IMR-90 (cell line): ENCODE data around the gene TMEM101. TPM values are rescaled to one million over a fixed set of nuclear protein-coding genes. Genes with fewer than 3 reads are reported as not detected.

Experiments used
- ATAC-seq: fragments of 200-7000 bp; cut with Tn5 transposase; 2 replicates; pipeline ENCODE4 v1.9.1; 2020; ENCODE audit warnings: low read depth, mild to moderate bottlenecking, moderate library complexity
- BruUV-seq: library from RNA; stranded (reverse); fragments of 400-500 nt; replicated peaks from 2 replicates; lab custom pipeline; 2021; lab: Mats Ljungman, UMichigan
- CTCF ChIA-PET: fragments of 300-600 bp; formaldehyde crosslinking; extraction: SDS; loops from one replicate; lab custom pipeline; 2021; ENCODE audit warnings: antibody characterized with exemption; lab: Yijun Ruan, JAX
- POLR2A ChIA-PET: fragments of 300-600 bp; sonication (Branson Sonifier 250); formaldehyde crosslinking; loops from one replicate; lab custom pipeline; 2022; ENCODE audit warnings: antibody characterized with exemption; ENCODE audit not compliant: unreplicated experiment; lab: Charles Lee
- DNase-seq: peaks from one replicate; pipeline ENCODE4 v3.0.0; 2013
- H2AFZ ChIP-seq: replicated peaks from 2 replicates; pipeline ENCODE3; 2013; ENCODE audit warnings: low read length, mild to moderate bottlenecking; ENCODE audit not compliant: poor library complexity
- H2AK5ac ChIP-seq: 2 replicates; pipeline ENCODE4 v1.6.1; 2013; ENCODE audit warnings: low read depth, low read length, inconsistent platforms
- H2AK9ac ChIP-seq: replicated peaks from 2 replicates; pipeline ENCODE3; 2013; ENCODE audit warnings: mild to moderate bottlenecking, low read depth, low read length, moderate library complexity; ENCODE audit not compliant: poor library complexity
- H2BK120ac ChIP-seq: 2 replicates; pipeline ENCODE4 v1.6.1; 2013; ENCODE audit warnings: low read depth, low read length, inconsistent platforms
- H2BK15ac ChIP-seq: 3 replicates; pipeline ENCODE4 v1.6.1; 2013; ENCODE audit warnings: low read depth, low read length, inconsistent platforms
- H2BK20ac ChIP-seq: 2 replicates; pipeline ENCODE4 v1.6.1; 2013; ENCODE audit warnings: low read depth, mild to moderate bottlenecking, inconsistent platforms, low read length, moderate library complexity
- H2BK5ac ChIP-seq: 2 replicates; pipeline ENCODE4 v1.6.1; 2013; ENCODE audit warnings: mild to moderate bottlenecking, low read depth, low read length, inconsistent platforms; ENCODE audit not compliant: poor library complexity, severe bottlenecking
- H3K14ac ChIP-seq: replicated peaks from 2 replicates; pipeline ENCODE4 v1.6.1; 2013; ENCODE audit warnings: low read depth, low read length, inconsistent platforms
- H3K18ac ChIP-seq: 2 replicates; pipeline ENCODE4 v1.6.1; 2013; ENCODE audit warnings: low read depth, low read length, control low read depth
- H3K23ac ChIP-seq: 2 replicates; pipeline ENCODE4 v1.6.1; 2013; ENCODE audit warnings: low read depth, low read length, inconsistent platforms
- H3K27ac ChIP-seq: 2 replicates; pipeline ENCODE4 v1.5.1; 2013; ENCODE audit warnings: mild to moderate bottlenecking, control low read depth, low read length; ENCODE audit not compliant: insufficient read depth
- H3K27me3 ChIP-seq: 2 replicates; pipeline ENCODE4 v1.6.1; 2013; ENCODE audit warnings: low read length; ENCODE audit not compliant: control insufficient read depth, insufficient read depth
- H3K36me3 ChIP-seq: 2 replicates; pipeline ENCODE4 v1.6.1; 2013; ENCODE audit warnings: low read length, mixed read lengths; ENCODE audit not compliant: control insufficient read depth, insufficient read depth
- H3K4ac ChIP-seq: 2 replicates; pipeline ENCODE4 v1.6.1; 2013; ENCODE audit warnings: low read depth, low read length, inconsistent platforms
- H3K4me1 ChIP-seq: 2 replicates; pipeline ENCODE4 v1.6.1; 2013; ENCODE audit warnings: low read length, mixed read lengths; ENCODE audit not compliant: control insufficient read depth, insufficient read depth
- H3K4me2 ChIP-seq: 2 replicates; pipeline ENCODE4 v1.6.1; 2013; ENCODE audit warnings: low read depth, mild to moderate bottlenecking, control low read depth, low read length, moderate library complexity
- H3K4me3 ChIP-seq: 2 replicates; pipeline ENCODE4 v1.5.1; 2013; ENCODE audit warnings: low read depth, mild to moderate bottlenecking, control low read depth, low read length, moderate library complexity; ENCODE audit not compliant: insufficient read depth
- H3K56ac ChIP-seq: 2 replicates; pipeline ENCODE4 v1.6.1; 2013; ENCODE audit warnings: low read length, inconsistent platforms; ENCODE audit not compliant: insufficient read depth; ENCODE audit errors: extremely low read depth
- H3K79me1 ChIP-seq, 2 experiments: 2 replicates each; pipeline ENCODE4 v1.6.1; 2013; ENCODE audit warnings: low read length in 2 of 2, inconsistent platforms in 1 of 2, low read depth in 1 of 2
- H3K9ac ChIP-seq: 2 replicates; pipeline ENCODE4 v1.6.1; 2013; ENCODE audit warnings: low read depth, low read length, control low read depth
- H3K9me1 ChIP-seq: 2 replicates; pipeline ENCODE4 v1.6.1; 2013; ENCODE audit warnings: low read length, inconsistent platforms; ENCODE audit not compliant: insufficient read depth
- H3K9me3 ChIP-seq: 2 replicates; pipeline ENCODE4 v1.6.1; 2013; ENCODE audit warnings: low read length; ENCODE audit not compliant: control insufficient read depth, insufficient read depth
- H4K20me1 ChIP-seq: 2 replicates; pipeline ENCODE4 v1.6.1; 2013; ENCODE audit warnings: low read length, inconsistent platforms; ENCODE audit not compliant: insufficient read depth
- H4K5ac ChIP-seq: 2 replicates; pipeline ENCODE4 v1.6.1; 2013; ENCODE audit warnings: mild to moderate bottlenecking, low read depth, low read length, control low read depth
- H4K8ac ChIP-seq, 2 experiments: 2 replicates each; pipeline ENCODE4 v1.6.1; 2013; ENCODE audit warnings: low read depth in 2 of 2, low read length in 2 of 2, control low read depth in 1 of 2, inconsistent platforms in 1 of 2
- H4K91ac ChIP-seq: 2 replicates; pipeline ENCODE4 v1.6.1; 2013; ENCODE audit warnings: low read depth, low read length, inconsistent platforms; ENCODE audit not compliant: insufficient read depth
- BHLHE40 ChIP-seq: fragments of 150-350 bp; IDR thresholded peaks from 2 replicates; pipeline ENCODE4 v1.6.1; 2016; ENCODE audit warnings: mild to moderate bottlenecking, low read depth, low read length
- CEBPB ChIP-seq: IDR thresholded peaks from 2 replicates; pipeline ENCODE4 v1.6.1; 2012; ENCODE audit warnings: low read depth, low read length, improper control_type of control experiment
- MXI1 ChIP-seq: IDR thresholded peaks from 2 replicates; pipeline ENCODE4 v1.6.1; 2012; ENCODE audit warnings: low read depth, mild to moderate bottlenecking, low read length, moderate library complexity, borderline replicate concordance
- WGBS, 2 experiments: methylation state at CpG; one replicate each; pipeline versions ENCODE4 v1.1.5 to v1.1.7; 2013; ENCODE audit warnings: missing lambda C conversion rate in 2 of 2; ENCODE audit not compliant: insufficient read length in 1 of 2; ENCODE audit errors: extremely low coverage in 2 of 2; 5-methylcytosine and 5-hydroxymethylcytosine counted together
- dilution Hi-C: fragments of 300-500 bp; cut with HindIII; formaldehyde crosslinking; loops from one replicate; pipeline ENCODE4 v1.14.3; 2018; ENCODE audit warnings: low sequenced_read_pairs; ENCODE audit not compliant: unreplicated experiment
- in situ Hi-C: fragments of 300-500 bp; cut with MboI; formaldehyde crosslinking; loops from 3 replicates; pipeline ENCODE4 v1.14.3; 2019; ENCODE audit warnings: low sequenced_read_pairs, inconsistent platforms, mixed read lengths
- intact Hi-C: fragments of 100-400 bp; cut with micrococcal nuclease; formaldehyde crosslinking; loops from 2 replicates; pipeline ENCODE4 v1.10.0; 2022
- polyA plus RNA-seq, 3 experiments: library from polyadenylated mRNA; depleted of rRNA; stranded (reverse); fragments of >200 nt; gene quantifications; 2 replicates each; pipeline ENCODE4 v1.2.3, GENCODE V29; 2012; ENCODE audit warnings: low replicate concordance in 1 of 3
- total RNA-seq: library from RNA; depleted of rRNA; stranded (reverse); fragments of >200 nt; gene quantifications from 2 replicates; pipeline ENCODE4 v1.2.3, GENCODE V29; 2012

Gene TMEM101
- total and polyA plus RNA-seq, 2 of the 4 experiments (the other 2 are of a cell fraction), result 30.7 to 36.6 TPM

DNA sequence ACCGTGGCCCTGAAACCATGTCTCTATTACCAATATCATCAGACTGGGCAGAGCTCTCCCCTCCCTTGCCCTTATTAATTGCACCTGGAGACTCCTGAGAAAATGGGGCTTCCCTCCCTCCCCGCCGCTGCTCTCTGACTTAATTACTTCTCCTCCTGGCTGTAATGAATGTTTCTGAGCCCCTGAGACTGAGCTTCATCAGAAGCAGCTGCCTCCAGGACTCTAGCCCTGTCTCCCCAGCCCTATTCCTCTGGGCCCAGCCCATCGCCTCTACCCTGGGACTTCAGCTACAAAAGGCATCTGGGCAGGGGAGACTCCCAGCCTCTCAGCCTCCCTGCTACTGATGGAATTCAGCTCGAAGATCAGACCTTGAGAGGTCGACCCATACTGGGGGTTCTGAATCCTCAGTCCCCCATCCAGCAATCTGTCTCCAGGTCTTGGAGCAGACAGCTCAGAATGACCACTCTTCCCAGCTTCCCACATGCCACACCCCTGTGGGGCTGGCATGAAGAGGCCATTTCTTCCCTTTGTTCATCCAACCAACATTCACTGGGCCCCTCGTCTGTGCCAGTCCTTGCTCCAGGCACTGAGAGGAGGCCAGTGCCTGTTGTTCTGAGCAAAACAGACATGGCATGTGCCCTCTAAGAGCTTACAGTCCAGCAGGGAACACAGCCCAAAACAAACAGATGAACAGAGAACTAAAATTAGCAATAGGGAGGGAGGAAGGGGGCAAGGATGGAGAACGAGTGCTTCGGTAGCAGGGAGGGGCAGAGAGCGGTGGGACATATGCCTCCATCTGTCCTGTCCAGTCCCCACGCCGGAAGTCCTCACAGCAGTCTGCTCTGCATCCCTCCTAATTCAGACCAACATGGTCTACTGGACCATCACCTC, 27.4 kb downstream of the TMEM101 start:
- H3K23ac ChIP-seq, result no peak overlapping the region
- in situ Hi-C loops, result no loop called here
- ChIA-PET POLR2A (no interaction called here), CTCF (interaction anchor here (1.0 to 1.1 kb wide), 2 partner anchors 43 to 128 kb away, joined by 3 read pairs; no protein-coding TSS in a partner anchor)
- H2AFZ ChIP-seq, result no peak overlapping the region
- ATAC-seq (no peak), DNase-seq (no peak)
- H2BK5ac ChIP-seq, result no peak overlapping the region
- H3K56ac ChIP-seq, result no peak overlapping the region
- TF ChIP-seq CEBPB (no peak), BHLHE40 (no peak), MXI1 (no peak)
- no peak overlapping the region for H4K8ac ChIP-seq
- no peaks in the 10 kb centered on the region for H3K79me1 ChIP-seq
- no peak overlapping the region for H2AK5ac ChIP-seq
- no peak overlapping the region for H3K4ac ChIP-seq
- H3K9ac ChIP-seq, result no peak overlapping the region
- intact Hi-C loops, result no loop called here
- H4K5ac ChIP-seq, result no peak overlapping the region
- no peaks in the 10 kb centered on the region for H3K9me3 ChIP-seq
- no peak overlapping the region for H2BK120ac ChIP-seq
- no peak overlapping the region for H3K27ac ChIP-seq
- no peak overlapping the region for H3K4me2 ChIP-seq
- H2AK9ac ChIP-seq, result no peak overlapping the region
- no peak overlapping the region for H3K18ac ChIP-seq
- no TSS peak for BruUV-seq
- 59% methylated on average over 4 of the region's 12 CpGs; no CpG with 5 or more reads in 1 of the 2 experiments for WGBS, 2 experiments
- H3K14ac ChIP-seq, result no peak overlapping the region
- no peak overlapping the region for H2BK20ac ChIP-seq
- peaks cover 2% of the 10 kb centered on the region; the same call in 1 of the 2 replicates for H3K4me1 ChIP-seq
- H2BK15ac ChIP-seq, result no peak overlapping the region
- no peaks in the 10 kb centered on the region for H3K36me3 ChIP-seq
- no peak overlapping the region for H4K91ac ChIP-seq
- no peaks in the 10 kb centered on the region for H4K20me1 ChIP-seq
- H3K9me1 ChIP-seq, result no peaks in the 10 kb centered on the region
- no peak overlapping the region for H3K4me3 ChIP-seq
- dilution Hi-C loops, result no loop called here
- H3K27me3 ChIP-seq, result peaks cover 55% of the 10 kb centered on the region
